Nephron progenitor cell (in vitro differentiated cells): ENCODE results near the gene CAMK1D.
"Not testable (repeated sequence)": the region's sequence is repeated elsewhere in the genome, so short reads cannot be mapped to it uniquely, and the experiment has no call there.

ENCODE experiments used
- DNase-seq: peaks from one replicate; pipeline ENCODE4 v3.0.0; 2021
- H3K27ac Mint-ChIP-seq: 2 replicates; pipeline ENCODE4 v1.8.0; 2021; ENCODE audit warnings: mild to moderate bottlenecking, moderate library complexity, mixed read lengths
- H3K27me3 Mint-ChIP-seq: 2 replicates; pipeline ENCODE4 v1.8.0; 2021; ENCODE audit warnings: mild to moderate bottlenecking, low read depth, mixed read lengths; ENCODE audit not compliant: poor library complexity
- H3K36me3 Mint-ChIP-seq: 2 replicates; pipeline ENCODE4 v1.8.0; 2021; ENCODE audit warnings: low read depth, mixed read lengths
- H3K4me1 Mint-ChIP-seq: 2 replicates; pipeline ENCODE4 v1.8.0; 2021; ENCODE audit warnings: mixed read lengths
- H3K4me3 Mint-ChIP-seq: 2 replicates; pipeline ENCODE4 v1.8.0; 2021; ENCODE audit warnings: mild to moderate bottlenecking, moderate library complexity, mixed read lengths
- H3K9me3 Mint-ChIP-seq: 2 replicates; pipeline ENCODE4 v1.8.0; 2021; ENCODE audit warnings: mild to moderate bottlenecking, moderate library complexity, mixed read lengths
- TF ChIP-seq, protein P1 (sequence below): fragments of 200-600 bp; sonication (generic); IDR thresholded peaks from 2 replicates; pipeline ENCODE4 v1.5.0; 2021; ENCODE audit warnings: antibody characterized with exemption

The CAMK1D gene

GRCh38 chr10:12438919-12439692 is 89.8 kb downstream of the CAMK1D start:
- peaks cover 24% of the 10 kb centered on the region for H3K9me3 Mint-ChIP-seq
- peaks cover 17% of the 10 kb centered on the region for H3K27me3 Mint-ChIP-seq
- H3K36me3 Mint-ChIP-seq, result peaks cover 13% of the 10 kb centered on the region
- DNase-seq, result no peak
- peaks cover 10% of the 10 kb centered on the region for H3K4me1 Mint-ChIP-seq
- H3K4me3 Mint-ChIP-seq, result no peak overlapping the region
- H3K27ac Mint-ChIP-seq, result peak overlapping the region; percentile 86
- TF ChIP-seq, protein P1, sequence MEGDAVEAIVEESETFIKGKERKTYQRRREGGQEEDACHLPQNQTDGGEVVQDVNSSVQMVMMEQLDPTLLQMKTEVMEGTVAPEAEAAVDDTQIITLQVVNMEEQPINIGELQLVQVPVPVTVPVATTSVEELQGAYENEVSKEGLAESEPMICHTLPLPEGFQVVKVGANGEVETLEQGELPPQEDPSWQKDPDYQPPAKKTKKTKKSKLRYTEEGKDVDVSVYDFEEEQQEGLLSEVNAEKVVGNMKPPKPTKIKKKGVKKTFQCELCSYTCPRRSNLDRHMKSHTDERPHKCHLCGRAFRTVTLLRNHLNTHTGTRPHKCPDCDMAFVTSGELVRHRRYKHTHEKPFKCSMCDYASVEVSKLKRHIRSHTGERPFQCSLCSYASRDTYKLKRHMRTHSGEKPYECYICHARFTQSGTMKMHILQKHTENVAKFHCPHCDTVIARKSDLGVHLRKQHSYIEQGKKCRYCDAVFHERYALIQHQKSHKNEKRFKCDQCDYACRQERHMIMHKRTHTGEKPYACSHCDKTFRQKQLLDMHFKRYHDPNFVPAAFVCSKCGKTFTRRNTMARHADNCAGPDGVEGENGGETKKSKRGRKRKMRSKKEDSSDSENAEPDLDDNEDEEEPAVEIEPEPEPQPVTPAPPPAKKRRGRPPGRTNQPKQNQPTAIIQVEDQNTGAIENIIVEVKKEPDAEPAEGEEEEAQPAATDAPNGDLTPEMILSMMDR, result no peak

DNA sequence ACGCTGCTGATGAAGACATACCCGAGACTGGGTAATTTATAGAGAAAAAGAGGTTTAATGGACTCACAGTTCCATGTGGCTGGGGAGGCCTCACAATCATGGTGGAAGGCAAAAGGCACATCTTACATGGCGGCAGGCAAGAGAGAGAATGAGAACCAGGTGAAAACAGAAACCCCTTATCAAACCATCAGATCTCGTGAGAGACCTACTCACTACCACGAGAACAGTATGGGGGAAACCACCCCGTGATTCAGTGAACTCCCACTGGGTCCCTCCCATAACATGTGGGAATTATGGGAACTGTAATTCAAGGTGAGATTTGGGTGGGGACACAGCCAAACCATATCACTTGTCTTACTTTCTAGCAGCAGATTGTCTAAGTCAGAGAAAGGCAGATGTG is 90.4 kb downstream of the CAMK1D start:
- H3K4me3 Mint-ChIP-seq, H3K27ac Mint-ChIP-seq, DNase-seq, H3K4me1 Mint-ChIP-seq: not testable (repeated sequence)
- Mint-ChIP-seq H3K9me3 (peaks cover 24% of the 10 kb centered on the region), H3K27me3 (peaks cover 16% of the 10 kb centered on the region), H3K36me3 (peaks cover 13% of the 10 kb centered on the region)

- Mint-ChIP-seq H3K27me3 (no peaks in the 10 kb centered on the region), H3K4me1 (peaks cover 10% of the 10 kb centered on the region), H3K36me3 (peaks cover 13% of the 10 kb centered on the region), H3K4me3 (no peak overlapping the region), H3K9me3 (peaks cover 24% of the 10 kb centered on the region), H3K27ac (no peak overlapping the region)
- DNase-seq, result no peak
- TF ChIP-seq, protein P1, result no peak
Observed at GRCh38 chr10:12443026-12443425, 93.7 kb downstream of the CAMK1D start.

GRCh38 chr10:12444981-12445700 is 95.8 kb downstream of the CAMK1D start:
- H3K4me1 Mint-ChIP-seq, result no peaks in the 10 kb centered on the region
- H3K9me3 Mint-ChIP-seq, result peaks cover 11% of the 10 kb centered on the region
- no peak overlapping the region for H3K4me3 Mint-ChIP-seq
- H3K27ac Mint-ChIP-seq, result no peak overlapping the region
- H3K36me3 Mint-ChIP-seq, result peaks cover 3% of the 10 kb centered on the region
- TF ChIP-seq, protein P1, result no peak
- H3K27me3 Mint-ChIP-seq, result peaks cover 4% of the 10 kb centered on the region
- no peak for DNase-seq

- TF ChIP-seq, protein P1, result no peak
- Mint-ChIP-seq H3K4me3 (no peak overlapping the region), H3K9me3 (peaks cover 7% of the 10 kb centered on the region), H3K36me3 (peaks cover 3% of the 10 kb centered on the region), H3K4me1 (no peaks in the 10 kb centered on the region), H3K27me3 (peaks cover 4% of the 10 kb centered on the region), H3K27ac (no peak overlapping the region)
- DNase-seq, result no peak
Observed at GRCh38 chr10:12445701-12446334, 96.5 kb downstream of the CAMK1D start.

DNA sequence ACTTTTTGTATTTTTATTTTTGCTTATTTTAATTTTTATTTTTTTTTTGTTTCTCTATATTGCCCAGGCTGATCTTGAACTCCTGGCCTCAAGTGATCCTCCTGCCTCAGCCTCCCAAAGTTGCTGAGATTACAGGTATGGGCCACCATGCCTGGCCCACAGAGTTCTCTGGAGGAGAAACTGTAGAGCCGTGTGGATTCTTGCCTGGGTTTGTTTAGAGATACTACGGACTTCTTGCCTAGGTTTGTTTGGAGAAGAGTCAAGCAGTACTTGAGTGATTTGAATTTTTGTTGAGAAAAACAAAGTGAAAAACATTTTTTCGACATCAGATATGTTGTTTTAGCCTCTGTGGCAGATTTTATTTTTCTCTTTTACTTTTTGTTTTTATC is 99.0 kb downstream of the CAMK1D start:
- H3K27ac Mint-ChIP-seq, result no peak overlapping the region
- no peak overlapping the region for H3K4me3 Mint-ChIP-seq
- H3K9me3 Mint-ChIP-seq, result peaks cover under 1% of the 10 kb centered on the region
- TF ChIP-seq, protein P1, result no peak
- no peaks in the 10 kb centered on the region for H3K4me1 Mint-ChIP-seq
- H3K36me3 Mint-ChIP-seq, result peaks cover under 1% of the 10 kb centered on the region
- H3K27me3 Mint-ChIP-seq, result peaks cover 8% of the 10 kb centered on the region
- DNase-seq, result no peak
